T-cell (primary cell): ENCODE results near the gene UNC79. TPM values are rescaled to one million over a fixed set of nuclear protein-coding genes. Genes with fewer than 3 reads are reported as not detected.

Experiments
- ATAC-seq, 4 experiments: fragments of 200-7000 bp in 3 of 4; fragments of 150-1000 bp in 1 of 4; cut with Tn5 transposase; replicated peaks in 1 of 4; 1 replicate in 3 of 4; 2 replicates in 1 of 4; pipeline ENCODE4 v1.10.0; 2021; ENCODE audit warnings: moderate library complexity in 3 of 4, mild to moderate bottlenecking in 2 of 4, moderate number of reproducible peaks in 1 of 4
- CTCF ChIA-PET, 2 donors: fragments of 300-600 bp; sonication (Branson Sonifier 250); formaldehyde crosslinking; loops; one replicate each; lab custom pipeline; 2022; ENCODE audit warnings: antibody characterized with exemption in 2 of 2; lab: Charles Lee
- POLR2A ChIA-PET, 2 donors: fragments of 300-600 bp; sonication (Branson Sonifier 250); formaldehyde crosslinking; loops; one replicate each; lab custom pipeline; 2022; ENCODE audit warnings: antibody characterized with exemption in 2 of 2; lab: Charles Lee
- DNase-seq, 35 experiments: peaks; one replicate each; pipeline versions ENCODE4 v3.0.0 to v3.0.0-alpha.2; 2013 to 2023
- H3K27ac ChIP-seq: one replicate; pipeline ENCODE4 v1.5.1; 2013; ENCODE audit warnings: low read length
- H3K27me3 ChIP-seq, 2 experiments: replicated peaks in 1 of 2; 1 replicate in 1 of 2; 2 replicates in 1 of 2; pipeline versions ENCODE4 v1.6.1 to v1.7.0; 2013; ENCODE audit warnings: low read length in 1 of 2, mixed read lengths in 1 of 2; ENCODE audit not compliant: control insufficient read depth in 2 of 2, insufficient read depth in 2 of 2; ENCODE audit errors: extremely low read depth in 1 of 2
- H3K36me3 ChIP-seq, 2 donors: 1 replicate in 1 of 2; 2 replicates in 1 of 2; pipeline versions ENCODE4 v1.6.1 to v1.7.0; 2013; ENCODE audit warnings: low read length in 1 of 2; ENCODE audit not compliant: control insufficient read depth in 2 of 2, insufficient read depth in 1 of 2; ENCODE audit errors: extremely low read depth in 1 of 2
- H3K4me1 ChIP-seq, 2 experiments: 1 replicate in 1 of 2; 2 replicates in 1 of 2; pipeline versions ENCODE4 v1.6.1 to v1.7.0; 2013; ENCODE audit warnings: low read length in 2 of 2, mixed read lengths in 1 of 2; ENCODE audit not compliant: insufficient read depth in 2 of 2, control insufficient read depth in 1 of 2; ENCODE audit errors: extremely low read depth in 1 of 2
- H3K4me3 ChIP-seq, 2 donors: 1 replicate in 1 of 2; 2 replicates in 1 of 2; pipeline versions ENCODE4 v1.5.1 to v1.7.0; 2013; ENCODE audit warnings: mild to moderate bottlenecking in 2 of 2, low read length in 1 of 2, moderate library complexity in 1 of 2; ENCODE audit not compliant: control insufficient read depth in 1 of 2; ENCODE audit errors: extremely low read depth in 1 of 2
- H3K9me3 ChIP-seq: 2 replicates; pipeline ENCODE4 v1.7.0; 2013
- H3K27ac Mint-ChIP-seq, 2 donors: one replicate each; pipeline ENCODE4 v1.8.0; 2020 to 2021; ENCODE audit warnings: mild to moderate bottlenecking in 2 of 2, mixed read lengths in 2 of 2
- H3K27me3 Mint-ChIP-seq, 2 donors: one replicate each; pipeline ENCODE4 v1.8.0; 2021 to 2022; ENCODE audit warnings: mixed read lengths in 2 of 2
- H3K36me3 Mint-ChIP-seq: one replicate; pipeline ENCODE4 v1.8.0; 2021; ENCODE audit warnings: mixed read lengths
- H3K4me1 Mint-ChIP-seq, 3 donors: one replicate each; pipeline ENCODE4 v1.8.0; 2020 to 2022; ENCODE audit warnings: mixed read lengths in 3 of 3, mild to moderate bottlenecking in 1 of 3
- H3K4me3 Mint-ChIP-seq, 3 donors: one replicate each; pipeline ENCODE4 v1.8.0; 2020 to 2022; ENCODE audit warnings: mild to moderate bottlenecking in 3 of 3, mixed read lengths in 3 of 3, moderate library complexity in 3 of 3
- H3K9me3 Mint-ChIP-seq, 3 donors: one replicate each; pipeline ENCODE4 v1.8.0; 2020 to 2022; ENCODE audit warnings: mixed read lengths in 3 of 3
- WGBS: methylation state at CpG from one replicate; pipeline ENCODE4 v1.1.5; 2013; ENCODE audit warnings: missing lambda C conversion rate; ENCODE audit not compliant: insufficient coverage; 5-methylcytosine and 5-hydroxymethylcytosine counted together
- total RNA-seq, 35 experiments: library from RNA in 6 of 35; stranded (reverse) in 6 of 35; fragments of 120-200 nt in 1 of 35; gene quantifications; one replicate each; pipeline versions ENCODE4 v1.2.1 to v1.2.4 and lab custom pipeline; 2013 to 2026

The UNC79 gene
- total RNA-seq, 5 donors from 2014 or later (not counting 1 experiment from before 2014, with no cell fraction given): 0.06 to 0.07 TPM; not detected in 3

DNA sequence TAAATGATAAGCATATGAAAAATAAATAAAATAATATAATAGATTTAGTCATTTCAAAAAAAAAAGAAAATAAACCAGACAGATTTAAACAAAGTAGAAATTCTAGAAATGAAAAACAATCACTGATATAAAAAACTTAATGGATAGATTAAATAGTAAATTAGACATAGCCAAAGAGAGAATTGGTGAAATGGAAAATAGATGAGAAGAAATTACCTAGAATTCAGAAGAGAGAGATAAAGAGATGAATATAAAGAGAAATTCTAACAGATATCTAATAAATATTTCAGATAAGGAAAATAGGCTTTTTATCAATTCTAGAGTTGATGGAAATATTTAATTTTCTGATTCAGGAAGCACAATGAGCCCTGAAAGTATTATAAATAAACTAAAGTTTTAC, 234.4 kb downstream of the UNC79 start:
- Histone ChIP-seq H3K4me1 (no peaks in the 10 kb centered on the region), H3K9me3 (peaks cover 3% of the 10 kb centered on the region), H3K27me3 (peaks cover 0 to 11% of the 10 kb centered on the region in 2 experiments), H3K36me3 (no peaks in the 10 kb centered on the region), H3K4me3 (no peak overlapping the region), H3K27ac (no peak overlapping the region)
- Mint-ChIP-seq H3K27ac (no peak overlapping the region), H3K4me1 (no peaks in the 10 kb centered on the region), H3K36me3 (no peaks in the 10 kb centered on the region), H3K27me3 (peaks cover 7 to 20% of the 10 kb centered on the region in 2 donors), H3K4me3 (no peak overlapping the region), H3K9me3 (peaks cover 15 to 31% (median 18%) of the 10 kb centered on the region in 3 donors)
- DNase-seq: no peak
- ChIA-PET CTCF (no interaction called here), POLR2A (no interaction called here)
- ATAC-seq: no peak

DNA sequence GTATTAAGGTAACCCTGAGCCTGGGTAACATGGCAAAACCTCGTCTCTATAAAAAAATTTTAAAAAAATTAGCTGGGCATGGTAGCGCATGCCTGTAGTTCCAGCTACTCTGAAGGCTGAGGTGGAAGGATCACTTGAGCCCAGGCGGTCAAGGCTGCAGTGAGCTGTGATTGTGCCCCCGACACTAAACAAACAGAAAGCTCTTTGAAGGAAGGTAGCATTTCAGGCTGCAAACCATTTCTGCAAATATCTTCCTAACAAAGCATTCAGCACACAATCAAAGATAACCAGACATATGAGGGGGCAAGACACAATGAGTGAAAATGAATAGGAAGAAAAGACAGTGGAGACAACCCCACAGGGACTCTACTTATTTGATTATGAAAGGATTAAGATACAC, 238.9 kb downstream of the UNC79 start:
- no peak for DNase-seq
- Mint-ChIP-seq H3K4me3 (no peak overlapping the region), H3K9me3 (peaks cover 14 to 22% (median 18%) of the 10 kb centered on the region in 3 donors), H3K27me3 (peaks cover 7 to 26% of the 10 kb centered on the region in 2 donors), H3K27ac (no peak overlapping the region), H3K36me3 (no peaks in the 10 kb centered on the region), H3K4me1 (no peaks in the 10 kb centered on the region)
- no peak overlapping the region for H3K27ac ChIP-seq
- H3K9me3 ChIP-seq: peaks cover 3% of the 10 kb centered on the region
- H3K27me3 ChIP-seq: peaks cover 0 to 8% of the 10 kb centered on the region in 2 experiments
- H3K4me3 ChIP-seq: no peak overlapping the region
- H3K4me1 ChIP-seq: no peaks in the 10 kb centered on the region
- ATAC-seq: no peak
- no peaks in the 10 kb centered on the region for H3K36me3 ChIP-seq
- WGBS: 71% methylated on average over 3 of the region's 4 CpGs
- ChIA-PET CTCF (no interaction called here), POLR2A (no interaction called here)

DNA sequence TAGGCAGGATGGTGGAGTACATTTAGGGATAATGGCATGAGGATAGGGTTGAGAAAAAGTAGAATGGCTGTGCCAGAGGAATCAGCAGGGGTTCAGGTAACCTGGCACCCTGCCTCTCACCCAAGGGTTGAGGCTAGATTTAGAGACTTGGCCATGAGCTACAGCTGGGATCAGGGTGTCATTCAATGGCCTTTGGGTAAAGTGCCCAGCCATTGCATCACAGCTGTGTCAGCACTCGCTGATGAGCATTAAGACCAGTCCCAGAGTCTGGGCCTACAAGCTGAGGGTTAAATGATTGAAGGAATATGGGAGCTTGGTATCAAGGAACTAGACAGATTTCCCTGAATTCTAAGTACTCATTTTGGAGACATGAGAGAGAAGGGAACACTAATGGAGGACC, 243.6 kb downstream of the UNC79 start:
- no peak for DNase-seq
- ChIA-PET POLR2A (no interaction called here), CTCF (no interaction called here)
- Mint-ChIP-seq H3K36me3 (no peaks in the 10 kb centered on the region), H3K4me1 (no peaks in the 10 kb centered on the region), H3K4me3 (no peak overlapping the region), H3K27ac (no peak overlapping the region), H3K27me3 (peaks cover 8 to 25% of the 10 kb centered on the region in 2 donors), H3K9me3 (no peaks in the 10 kb centered on the region)
- no CpG with 5 or more reads among the region's 1 CpG for WGBS
- Histone ChIP-seq H3K27me3 (no peaks in the 10 kb centered on the region), H3K4me1 (no peaks in the 10 kb centered on the region), H3K9me3 (no peaks in the 10 kb centered on the region), H3K27ac (no peak overlapping the region), H3K36me3 (no peaks in the 10 kb centered on the region), H3K4me3 (no peak overlapping the region)
- ATAC-seq: no peak

DNA sequence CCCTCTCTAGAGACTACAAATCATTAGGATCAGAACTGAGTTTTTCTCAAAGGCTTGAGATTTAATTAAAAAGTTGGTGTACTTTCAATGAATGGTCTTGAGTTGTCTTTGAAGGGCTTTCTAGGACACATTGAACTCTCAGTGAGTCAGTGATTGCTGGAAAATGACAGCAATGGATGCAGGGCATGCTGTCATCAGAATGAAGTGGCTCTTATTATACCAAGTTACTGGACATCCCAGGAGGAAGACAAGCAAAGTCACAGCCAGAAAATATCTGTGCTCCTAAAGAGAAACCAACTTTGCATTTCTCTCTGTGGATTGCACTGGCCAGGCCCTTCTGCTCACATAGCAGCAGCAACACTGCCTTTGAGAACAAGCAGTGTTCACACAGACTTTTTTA, 244.9 kb downstream of the UNC79 start:
- Mint-ChIP-seq H3K27ac (no peak overlapping the region), H3K9me3 (no peaks in the 10 kb centered on the region)
- CTCF ChIA-PET: no interaction called here

DNA sequence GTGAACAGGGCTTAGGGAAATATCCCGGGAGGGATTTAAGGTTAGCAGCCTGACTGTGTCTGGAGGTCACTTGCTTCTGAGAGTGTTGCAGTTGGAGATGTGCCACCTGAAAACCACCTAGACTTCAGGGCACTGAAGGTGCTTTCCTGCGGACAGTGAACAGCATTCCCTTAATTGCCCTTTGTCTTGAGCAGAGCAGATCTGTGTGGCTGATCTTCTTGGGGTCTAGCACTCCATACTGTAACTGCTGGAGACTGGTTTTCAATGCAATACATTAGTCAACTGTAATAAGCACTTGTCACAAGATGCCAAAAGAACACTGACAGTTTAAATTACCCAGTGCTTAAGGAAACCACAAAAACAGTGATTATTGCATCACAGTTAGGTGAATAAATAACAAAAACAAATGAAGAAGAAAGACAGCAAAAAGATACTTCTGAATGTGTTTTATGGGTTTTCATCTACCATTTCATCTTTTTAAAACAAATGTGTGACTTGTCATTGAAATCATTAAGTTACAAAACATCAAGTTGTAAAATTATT, 245.7 kb downstream of the UNC79 start:
- H3K4me3 ChIP-seq: no peak overlapping the region
- H3K4me1 Mint-ChIP-seq: no peaks in the 10 kb centered on the region
- no peaks in the 10 kb centered on the region for H3K36me3 ChIP-seq
- no peaks in the 10 kb centered on the region for H3K4me1 ChIP-seq
- H3K9me3 ChIP-seq: no peaks in the 10 kb centered on the region
- 80% methylated on average over 2 of the region's 2 CpGs for WGBS
- peaks cover 13 to 27% of the 10 kb centered on the region in 2 donors for H3K27me3 Mint-ChIP-seq
- H3K27me3 ChIP-seq: no peaks in the 10 kb centered on the region
- no peak overlapping the region for H3K4me3 Mint-ChIP-seq
- H3K27ac Mint-ChIP-seq: no peak overlapping the region
- DNase-seq: no peak
- no peaks in the 10 kb centered on the region for H3K36me3 Mint-ChIP-seq
- no peak overlapping the region for H3K27ac ChIP-seq
- no peaks in the 10 kb centered on the region for H3K9me3 Mint-ChIP-seq
- POLR2A ChIA-PET: no interaction called here
- CTCF ChIA-PET: no interaction called here
- no peak for ATAC-seq

More for the DNA sequence above, 244.9 kb downstream of the UNC79 start:
- no peaks in the 10 kb centered on the region for H3K36me3 Mint-ChIP-seq
- POLR2A ChIA-PET: no interaction called here
- Histone ChIP-seq H3K4me3 (no peak overlapping the region), H3K27ac (no peak overlapping the region), H3K36me3 (no peaks in the 10 kb centered on the region), H3K4me1 (no peaks in the 10 kb centered on the region), H3K27me3 (no peaks in the 10 kb centered on the region), H3K9me3 (no peaks in the 10 kb centered on the region)
- H3K4me1 Mint-ChIP-seq: no peaks in the 10 kb centered on the region
- peaks cover 13 to 27% of the 10 kb centered on the region in 2 donors for H3K27me3 Mint-ChIP-seq
- ATAC-seq (no peak), DNase-seq (no peak)
- H3K4me3 Mint-ChIP-seq: no peak overlapping the region

DNA sequence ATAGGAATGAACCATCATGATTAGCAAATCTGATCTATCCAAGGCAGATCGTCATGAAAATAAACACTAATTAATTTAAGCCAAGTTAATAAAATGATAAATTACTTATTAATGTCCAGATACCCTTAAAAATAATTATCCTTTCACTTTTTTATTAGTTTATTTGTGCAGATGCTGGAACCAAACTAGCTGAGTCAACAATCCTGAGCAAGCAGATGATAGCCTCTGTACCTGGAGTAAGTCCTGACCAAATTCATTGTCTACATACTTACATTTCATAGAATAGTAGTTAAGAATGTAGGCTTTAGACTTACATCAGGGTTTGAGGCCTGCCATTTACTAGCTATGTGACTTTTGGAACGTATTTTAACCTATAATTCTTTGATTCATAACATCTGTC, 251.7 kb downstream of the UNC79 start:
- CTCF ChIA-PET: no interaction called here
- no peak overlapping the region for H3K27ac Mint-ChIP-seq
- ATAC-seq: no peak

DNA sequence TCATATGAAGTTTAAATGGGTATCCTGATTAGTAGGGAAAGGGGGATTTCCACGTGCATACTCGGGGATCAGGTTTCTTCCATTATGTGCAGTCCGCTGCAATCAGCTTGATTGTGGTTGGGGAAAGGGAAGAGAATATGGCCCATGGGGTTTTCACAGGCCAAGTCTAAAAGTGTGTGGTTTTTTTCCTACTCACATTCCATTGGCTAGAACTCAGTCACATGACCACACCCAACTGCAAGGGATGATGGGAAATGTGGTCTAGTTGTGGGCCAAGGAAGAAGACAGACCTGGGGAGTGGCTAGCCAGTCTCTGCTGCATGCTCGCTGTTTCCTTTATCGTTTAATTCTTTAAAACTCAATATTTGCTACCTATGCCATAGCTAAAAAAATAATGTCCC, 252.5 kb downstream of the UNC79 start:
- Mint-ChIP-seq H3K27me3 (peaks cover 20 to 44% of the 10 kb centered on the region in 2 donors), H3K36me3 (no peaks in the 10 kb centered on the region), H3K27ac (no peak overlapping the region), H3K9me3 (no peaks in the 10 kb centered on the region), H3K4me3 (no peak overlapping the region), H3K4me1 (no peaks in the 10 kb centered on the region)
- H3K27me3 ChIP-seq: peaks cover 3 to 5% of the 10 kb centered on the region in 2 experiments
- no peaks in the 10 kb centered on the region for H3K4me1 ChIP-seq
- H3K4me3 ChIP-seq: no peak overlapping the region
- CTCF ChIA-PET: no interaction called here
- H3K36me3 ChIP-seq: no peaks in the 10 kb centered on the region
- DNase-seq (no peak), ATAC-seq (no peak)
- POLR2A ChIA-PET: no interaction called here
- H3K27ac ChIP-seq: no peak overlapping the region
- WGBS: no CpG with 5 or more reads among the region's 5 CpGs
- no peaks in the 10 kb centered on the region for H3K9me3 ChIP-seq

More for the DNA sequence above, 251.7 kb downstream of the UNC79 start:
- Mint-ChIP-seq H3K27me3 (peaks cover 17 to 36% of the 10 kb centered on the region in 2 donors), H3K9me3 (no peaks in the 10 kb centered on the region), H3K4me3 (no peak overlapping the region), H3K4me1 (no peaks in the 10 kb centered on the region), H3K36me3 (no peaks in the 10 kb centered on the region)
- Histone ChIP-seq H3K27me3 (no peaks in the 10 kb centered on the region), H3K4me3 (no peak overlapping the region), H3K9me3 (no peaks in the 10 kb centered on the region), H3K36me3 (no peaks in the 10 kb centered on the region), H3K27ac (no peak overlapping the region), H3K4me1 (no peaks in the 10 kb centered on the region)
- DNase-seq: no peak
- POLR2A ChIA-PET: no interaction called here
- no CpG with 5 or more reads among the region's 2 CpGs for WGBS
